H1 (cell line): ENCODE measurements around the gene CDRT4. TPM values are rescaled to one million over a fixed set of nuclear protein-coding genes. Genes with fewer than 3 reads are reported as not detected.

Experiments used
- CTCF ChIA-PET: fragments of 300-600 bp; sonication (Branson Sonifier 250); formaldehyde crosslinking; loops from one replicate; lab custom pipeline; 2021; ENCODE audit not compliant: partially characterized antibody; lab: Charles Lee
- POLR2A ChIA-PET: fragments of 300-600 bp; sonication (Branson Sonifier 250); formaldehyde crosslinking; loops from one replicate; lab custom pipeline; 2021; ENCODE audit warnings: inconsistent platforms; ENCODE audit not compliant: partially characterized antibody; lab: Charles Lee
- DNase-seq, 2 experiments: peaks; one replicate each; pipeline versions ENCODE4 v3.0.0 to v3.0.0-alpha.2; 2010 to 2022; ENCODE audit warnings: low spot score in 2 of 2, low read depth in 1 of 2, mixed read lengths in 1 of 2
- FAIRE-seq: peaks from 2 replicates; lab custom pipeline; 2011; peaks lifted over from hg19 to GRCh38; lab: Jason Lieb, UNC
- H2AFZ ChIP-seq: 2 replicates; pipeline ENCODE4 v1.8.1; 2012; ENCODE audit warnings: low read length, inconsistent platforms
- H2AK5ac ChIP-seq: 2 replicates; pipeline ENCODE4 v1.6.1; 2013; ENCODE audit warnings: low read depth, low read length
- H2BK120ac ChIP-seq: replicated peaks from 2 replicates; pipeline ENCODE3; 2013; ENCODE audit warnings: low read depth, low read length, inconsistent platforms
- H2BK12ac ChIP-seq: 2 replicates; pipeline ENCODE4 v1.6.1; 2013; ENCODE audit warnings: low read depth, low read length
- H2BK15ac ChIP-seq: 2 replicates; pipeline ENCODE4 v1.6.1; 2013; ENCODE audit warnings: low read length
- H2BK20ac ChIP-seq: 2 replicates; pipeline ENCODE4 v1.6.1; 2013; ENCODE audit warnings: low read length
- H2BK5ac ChIP-seq: 2 replicates; pipeline ENCODE4 v1.6.1; 2013; ENCODE audit warnings: low read depth, low read length
- H3K14ac ChIP-seq: 2 replicates; pipeline ENCODE4 v1.6.1; 2013; ENCODE audit warnings: inconsistent platforms; ENCODE audit not compliant: insufficient read length
- H3K18ac ChIP-seq: 2 replicates; pipeline ENCODE4 v1.6.1; 2013; ENCODE audit warnings: low read length; ENCODE audit errors: extremely low read depth
- H3K23ac ChIP-seq: 2 replicates; pipeline ENCODE4 v1.6.1; 2013; ENCODE audit warnings: inconsistent platforms; ENCODE audit not compliant: insufficient read length
- H3K23me2 ChIP-seq: 2 replicates; pipeline ENCODE4 v1.6.1; 2013; ENCODE audit warnings: low read depth, low read length
- H3K27ac ChIP-seq: 2 replicates; pipeline ENCODE4 v1.6.1; 2011; ENCODE audit warnings: low read depth, low read length, inconsistent platforms
- H3K27me3 ChIP-seq, 4 experiments: replicated peaks in 1 of 4; 1 replicate in 1 of 4; 2 replicates in 3 of 4; pipeline versions ENCODE4 v1.6.1 to v1.8.1; 2011 to 2013; ENCODE audit warnings: low read length in 3 of 4, mild to moderate bottlenecking in 3 of 4, inconsistent platforms in 2 of 4, mixed read lengths in 2 of 4, moderate library complexity in 1 of 4; ENCODE audit not compliant: control insufficient read depth in 3 of 4, insufficient read depth in 3 of 4; ENCODE audit errors: extremely low read depth in 1 of 4
- H3K36me3 ChIP-seq, 4 experiments: 2 replicates each; pipeline versions ENCODE4 v1.6.1 to v1.8.1; 2011 to 2013; ENCODE audit warnings: mild to moderate bottlenecking in 4 of 4, low read length in 3 of 4, moderate library complexity in 2 of 4, control low read depth in 1 of 4, inconsistent platforms in 1 of 4; ENCODE audit not compliant: insufficient read depth in 4 of 4, control insufficient read depth in 2 of 4
- H3K4ac ChIP-seq: replicated peaks from 2 replicates; pipeline ENCODE3; 2013; ENCODE audit warnings: low read length, low read depth, mixed read lengths, inconsistent platforms; ENCODE audit not compliant: insufficient read length
- H3K4me1 ChIP-seq, 4 experiments: replicated peaks in 1 of 4; 1 replicate in 1 of 4; 2 replicates in 3 of 4; pipeline versions ENCODE4 v1.6.1 to v1.8.1; 2011 to 2013; ENCODE audit warnings: low read length in 3 of 4, inconsistent platforms in 2 of 4, mixed read lengths in 1 of 4; ENCODE audit not compliant: insufficient read depth in 4 of 4, control insufficient read depth in 3 of 4
- H3K4me2 ChIP-seq, 2 experiments: 2 replicates each; pipeline versions ENCODE4 v1.6.1 to v1.8.1; 2011 to 2013; ENCODE audit warnings: low read depth in 2 of 2, low read length in 2 of 2, control low read depth in 1 of 2, inconsistent platforms in 1 of 2, mild to moderate bottlenecking in 1 of 2; ENCODE audit not compliant: insufficient read depth in 1 of 2
- H3K4me3 ChIP-seq, 4 experiments: fragments of 200-600, 300-600 bp in 1 of 4; sonication (generic), shearing (Covaris generic), sonication (Bioruptor Twin) in 1 of 4; 2 replicates each; pipeline versions ENCODE4 v1.5.1 to v1.8.1; 2011 to 2016; ENCODE audit warnings: low read length in 4 of 4, low read depth in 3 of 4, control low read depth in 2 of 4, inconsistent platforms in 2 of 4, mild to moderate bottlenecking in 2 of 4, mixed read lengths in 1 of 4, moderate library complexity in 1 of 4; ENCODE audit not compliant: insufficient read depth in 2 of 4; ENCODE audit errors: extremely low read depth in 1 of 4
- H3K56ac ChIP-seq: replicated peaks from 2 replicates; pipeline ENCODE3; 2013; ENCODE audit warnings: low read depth, mild to moderate bottlenecking, mixed read lengths, low read length, inconsistent platforms; ENCODE audit not compliant: insufficient read length
- H3K79me1 ChIP-seq: 2 replicates; pipeline ENCODE4 v1.6.1; 2013; ENCODE audit warnings: low read depth, low read length, control low read depth
- H3K79me2 ChIP-seq, 2 experiments: 2 replicates each; pipeline versions ENCODE4 v1.6.1 to v1.8.1; 2012 to 2013; ENCODE audit warnings: low read length in 2 of 2, mild to moderate bottlenecking in 2 of 2, inconsistent platforms in 1 of 2; ENCODE audit not compliant: insufficient read depth in 2 of 2, control insufficient read depth in 1 of 2
- H3K9ac ChIP-seq, 4 experiments: replicated peaks in 1 of 4; 1 replicate in 1 of 4; 2 replicates in 3 of 4; pipeline versions ENCODE4 v1.6.1 to v1.8.1; 2011 to 2013; ENCODE audit warnings: low read depth in 3 of 4, low read length in 3 of 4, control low read depth in 2 of 4, mild to moderate bottlenecking in 2 of 4, moderate library complexity in 2 of 4, inconsistent platforms in 1 of 4; ENCODE audit errors: extremely low read depth in 1 of 4
- H3K9me3 ChIP-seq, 2 experiments: 2 replicates each; pipeline versions ENCODE4 v1.6.1 to v1.8.1; 2012 to 2013; ENCODE audit warnings: mild to moderate bottlenecking in 2 of 2, moderate library complexity in 2 of 2, control low read depth in 1 of 2, inconsistent platforms in 1 of 2, low read depth in 1 of 2, low read length in 1 of 2, mixed read lengths in 1 of 2; ENCODE audit not compliant: insufficient read depth in 2 of 2
- H4K20me1 ChIP-seq, 2 experiments: replicated peaks in 1 of 2; 2 replicates each; pipeline versions ENCODE3 to v1.8.1; 2011 to 2013; ENCODE audit warnings: inconsistent platforms in 2 of 2, low read length in 2 of 2, mild to moderate bottlenecking in 1 of 2; ENCODE audit not compliant: insufficient read depth in 2 of 2, control insufficient read depth in 1 of 2
- H4K5ac ChIP-seq: 2 replicates; pipeline ENCODE4 v1.6.1; 2013; ENCODE audit warnings: low read length, low read depth, mixed read lengths, inconsistent platforms; ENCODE audit not compliant: insufficient read length
- H4K8ac ChIP-seq: 2 replicates; pipeline ENCODE4 v1.8.0; 2013; ENCODE audit warnings: mild to moderate bottlenecking, moderate library complexity, low read length, inconsistent platforms; ENCODE audit not compliant: insufficient read depth; ENCODE audit errors: extremely low read depth
- H4K91ac ChIP-seq: replicated peaks from 2 replicates; pipeline ENCODE3; 2013; ENCODE audit warnings: low read length, mixed read lengths, inconsistent platforms; ENCODE audit not compliant: insufficient read length
- ATF3 ChIP-seq: IDR thresholded peaks from 2 replicates; pipeline ENCODE4 v1.6.1; 2011; ENCODE audit warnings: low read depth, mild to moderate bottlenecking, low read length; ENCODE audit not compliant: insufficient read depth
- CTCF ChIP-seq, 3 experiments: IDR thresholded peaks; 1 replicate in 2 of 3; 2 replicates in 1 of 3; pipeline versions ENCODE4 v1.5.1 to v1.6.1; 2011; ENCODE audit warnings: low read length in 3 of 3, mild to moderate bottlenecking in 3 of 3, inconsistent platforms in 2 of 3, low read depth in 1 of 3, moderate library complexity in 1 of 3; ENCODE audit not compliant: insufficient read depth in 1 of 3; ENCODE audit errors: control extremely low read depth in 1 of 3
- RAD21 ChIP-seq, 2 experiments: IDR thresholded peaks in 1 of 2; conservative IDR thresholded peaks in 1 of 2; 2 replicates each; pipeline ENCODE4 v1.6.1; 2011; ENCODE audit warnings: low read depth in 2 of 2, low read length in 2 of 2, improper control_type of control experiment in 1 of 2, inconsistent platforms in 1 of 2, mild to moderate bottlenecking in 1 of 2, moderate library complexity in 1 of 2
- WGBS, 2 experiments: shearing (Covaris generic) in 1 of 2; methylation state at CpG; one replicate each; pipeline versions ENCODE4 v1.1.6 to v1.1.7; 2013 to 2015; ENCODE audit warnings: low lambda C conversion rate in 2 of 2, mixed read lengths in 2 of 2, inconsistent platforms in 1 of 2, low coverage in 1 of 2, missing lambda C conversion rate in 1 of 2; ENCODE audit not compliant: insufficient replicate concordance in 2 of 2, insufficient coverage in 1 of 2, insufficient read length in 1 of 2; ENCODE audit errors: extremely low coverage in 1 of 2, missing lambda C conversion rate in 1 of 2; 5-methylcytosine and 5-hydroxymethylcytosine counted together
- polyA plus RNA-seq, 7 experiments: library from polyadenylated mRNA; depleted of rRNA in 3 of 7; stranded (reverse) in 5 of 7; unstranded in 2 of 7; fragments of >200 nt in 5 of 7; fragments of 200-250 nt in 2 of 7; gene quantifications; 1 replicate in 5 of 7; 2 replicates in 1 of 7; 4 replicates in 1 of 7; pipeline versions ENCODE4 v1.2.1 to v1.2.3, GENCODE V29; 2011 to 2013; ENCODE audit warnings: missing spikeins in 2 of 7, mixed read lengths in 2 of 7
- total RNA-seq: library from RNA; stranded (reverse); fragmentation: NEBNext Ultra II Directional; extraction: Animal tissue kit (Norgen Biotek cat#: 25700); gene quantifications from 2 replicates; pipeline ENCODE4 v1.2.1, GENCODE V29; 2021

CDRT4 gene
- total and polyA plus RNA-seq, 2 of the 8 experiments (the other 6 are each of a cell fraction or from before 2014, with no cell fraction given) = 2.6 to 5.6 TPM

GRCh38 chr17:15408803-15409202 is 58.6 kb downstream of the CDRT4 start:
- H3K9me3 ChIP-seq = no peaks in the 10 kb centered on the region
- FAIRE-seq = no peak
- no peak overlapping the region for H4K5ac ChIP-seq
- H2BK12ac ChIP-seq = no peak overlapping the region
- ChIA-PET CTCF (interaction anchor here (1.0 kb wide), 1 partner anchor 9 kb away, joined by 4 read pairs; no protein-coding TSS in a partner anchor), POLR2A (no interaction called here)
- H3K56ac ChIP-seq = no peak overlapping the region
- no peak overlapping the region for H3K14ac ChIP-seq
- no peaks in the 10 kb centered on the region for H4K20me1 ChIP-seq
- H4K8ac ChIP-seq = no peak overlapping the region
- H2AK5ac ChIP-seq = no peak overlapping the region
- H3K4me2 ChIP-seq = no peak overlapping the region
- no peaks in the 10 kb centered on the region for H3K36me3 ChIP-seq
- no peak overlapping the region for H4K91ac ChIP-seq
- WGBS, 2 experiments = 86% methylated on average over 3 of the region's 3 CpGs; no CpG with 5 or more reads in 1 of the 2 experiments
- H2BK120ac ChIP-seq = no peak overlapping the region
- H3K4ac ChIP-seq = no peak overlapping the region
- no peak overlapping the region for H3K27ac ChIP-seq
- no peak overlapping the region for H3K4me3 ChIP-seq
- H3K79me1 ChIP-seq = no peaks in the 10 kb centered on the region
- H2BK5ac ChIP-seq = no peak overlapping the region
- TF ChIP-seq RAD21 (IDR thresholded peaks at IDR 0.05 in 1 of 2, conservative IDR thresholded peaks at IDR 0.05 in 1 of 2; ENCODE audit: low read depth in 2 of 2, low read length in 2 of 2) (peak; percentile 35 to 51), ATF3 (no peak), CTCF (IDR thresholded peaks at IDR 0.05; ENCODE audit: control extremely low read depth in 1 of 3, insufficient read depth in 1 of 3, low read depth in 1 of 3, low read length in 3 of 3) (peak in 1 of 3 experiments; percentile 36; a peak in 2 of 4 replicates)
- H2BK20ac ChIP-seq = no peak overlapping the region
- H2BK15ac ChIP-seq = no peak overlapping the region
- H3K23ac ChIP-seq = no peak overlapping the region
- no peak overlapping the region for H3K9ac ChIP-seq
- H3K4me1 ChIP-seq = no peaks in the 10 kb centered on the region
- H3K23me2 ChIP-seq = no peaks in the 10 kb centered on the region
- no peak overlapping the region for H2AFZ ChIP-seq
- no peaks in the 10 kb centered on the region for H3K27me3 ChIP-seq
- DNase-seq = no peak
- H3K18ac ChIP-seq = no peak overlapping the region
- no peaks in the 10 kb centered on the region for H3K79me2 ChIP-seq
